Tibial nerve (tissue), 3 donors: ENCODE data around the gene REV1.

Experiments
- POLR2A ChIP-seq, 2 donors: fragments of 450-650 bp; IDR thresholded peaks; one replicate each; pipeline ENCODE4 v1.6.1; 2017; ENCODE audit warnings: antibody characterized with exemption in 2 of 2, mild to moderate bottlenecking in 2 of 2, moderate library complexity in 2 of 2
- TF ChIP-seq, protein P1 (sequence below), 5 experiments: fragments of 200-600 bp in 3 of 5; fragments of 450-650 bp in 2 of 5; sonication (generic) in 3 of 5; IDR thresholded peaks; one replicate each; pipeline ENCODE4 v1.5.1; 2016 to 2019; ENCODE audit warnings: antibody characterized with exemption in 5 of 5, mild to moderate bottlenecking in 3 of 5, moderate library complexity in 2 of 5

DNA sequence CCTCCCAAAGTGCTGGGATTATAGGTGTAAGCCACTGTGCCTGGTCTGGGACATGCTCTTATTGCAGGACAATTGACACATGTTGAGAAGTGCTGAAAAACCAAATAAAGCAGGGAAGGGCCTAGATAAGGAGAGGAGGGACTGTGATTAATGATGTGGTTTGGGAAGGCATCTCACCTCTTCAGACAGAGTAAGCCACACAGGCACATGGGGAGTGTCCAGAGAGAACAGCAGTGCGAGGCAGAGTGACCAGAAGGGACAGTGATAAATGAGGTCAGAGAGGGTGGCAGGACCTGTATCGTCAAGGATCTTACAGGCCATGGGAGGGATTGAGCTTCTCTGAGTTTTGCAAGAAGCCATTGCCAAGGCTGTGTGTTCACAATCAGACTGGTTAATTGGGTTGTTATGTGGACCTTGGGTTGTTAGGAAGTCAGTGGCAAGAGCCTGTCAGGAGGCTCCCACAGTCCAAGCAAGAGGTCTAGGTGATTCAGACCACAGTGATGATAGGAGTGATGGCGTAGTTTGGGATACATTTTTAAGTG lies 94.2 kb downstream of the REV1 start:
- TF ChIP-seq, protein P1, sequence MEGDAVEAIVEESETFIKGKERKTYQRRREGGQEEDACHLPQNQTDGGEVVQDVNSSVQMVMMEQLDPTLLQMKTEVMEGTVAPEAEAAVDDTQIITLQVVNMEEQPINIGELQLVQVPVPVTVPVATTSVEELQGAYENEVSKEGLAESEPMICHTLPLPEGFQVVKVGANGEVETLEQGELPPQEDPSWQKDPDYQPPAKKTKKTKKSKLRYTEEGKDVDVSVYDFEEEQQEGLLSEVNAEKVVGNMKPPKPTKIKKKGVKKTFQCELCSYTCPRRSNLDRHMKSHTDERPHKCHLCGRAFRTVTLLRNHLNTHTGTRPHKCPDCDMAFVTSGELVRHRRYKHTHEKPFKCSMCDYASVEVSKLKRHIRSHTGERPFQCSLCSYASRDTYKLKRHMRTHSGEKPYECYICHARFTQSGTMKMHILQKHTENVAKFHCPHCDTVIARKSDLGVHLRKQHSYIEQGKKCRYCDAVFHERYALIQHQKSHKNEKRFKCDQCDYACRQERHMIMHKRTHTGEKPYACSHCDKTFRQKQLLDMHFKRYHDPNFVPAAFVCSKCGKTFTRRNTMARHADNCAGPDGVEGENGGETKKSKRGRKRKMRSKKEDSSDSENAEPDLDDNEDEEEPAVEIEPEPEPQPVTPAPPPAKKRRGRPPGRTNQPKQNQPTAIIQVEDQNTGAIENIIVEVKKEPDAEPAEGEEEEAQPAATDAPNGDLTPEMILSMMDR (IDR thresholded peaks at IDR 0.05) = no peak
- no peak for TF ChIP-seq POLR2A (IDR thresholded peaks at IDR 0.05)
